Effector CD4-positive, alpha-beta T cell (primary cell): ENCODE results near the gene SPOCK1.

Source experiments
- DNase-seq: peaks from one replicate; pipeline ENCODE4 v3.0.0-alpha.2; 2020

SPOCK1 gene

GRCh38 chr5:137491121-137491520, 8.0 kb downstream of the SPOCK1 start:
- no peak for DNase-seq

GRCh38 chr5:137490591-137490990, 8.5 kb downstream of the SPOCK1 start:
- DNase-seq: no peak

GRCh38 chr5:137488974-137489373, 10.2 kb downstream of the SPOCK1 start:
- no peak for DNase-seq

- no peak for DNase-seq
Observed at GRCh38 chr5:137488516-137488915, 10.6 kb downstream of the SPOCK1 start.

- DNase-seq: no peak
Observed at GRCh38 chr5:137487600-137487999, 11.5 kb downstream of the SPOCK1 start.

- DNase-seq: no peak
Observed at GRCh38 chr5:137486707-137487106, 12.4 kb downstream of the SPOCK1 start.

GRCh38 chr5:137481596-137481995, 17.5 kb downstream of the SPOCK1 start:
- DNase-seq: no peak

- DNase-seq: no peak
Observed at GRCh38 chr5:137478043-137478442, 21.1 kb downstream of the SPOCK1 start.

- no peak for DNase-seq
Observed at GRCh38 chr5:137470921-137471220, 28.3 kb downstream of the SPOCK1 start.

- DNase-seq: no peak
Observed at GRCh38 chr5:137470111-137470920, 28.8 kb downstream of the SPOCK1 start.

- no peak for DNase-seq
Observed at GRCh38 chr5:137466889-137467288, 32.2 kb downstream of the SPOCK1 start.

GRCh38 chr5:137465930-137466329, 33.2 kb downstream of the SPOCK1 start:
- no peak for DNase-seq

- no peak for DNase-seq
Observed at GRCh38 chr5:137462816-137463520, 36.2 kb downstream of the SPOCK1 start.

GRCh38 chr5:137462265-137462590, 36.9 kb downstream of the SPOCK1 start:
- no peak for DNase-seq

GRCh38 chr5:137461391-137462264, 37.5 kb downstream of the SPOCK1 start:
- no peak for DNase-seq

- DNase-seq: no peak
Observed at GRCh38 chr5:137454671-137455070, 44.5 kb downstream of the SPOCK1 start.

- no peak for DNase-seq
Observed at GRCh38 chr5:137453483-137454080, 45.5 kb downstream of the SPOCK1 start.

GRCh38 chr5:137450759-137451158, 48.4 kb downstream of the SPOCK1 start:
- DNase-seq: no peak

- no peak for DNase-seq
Observed at GRCh38 chr5:137448868-137449267, 50.3 kb downstream of the SPOCK1 start.

- DNase-seq: no peak
Observed at GRCh38 chr5:137446615-137447014, 52.5 kb downstream of the SPOCK1 start.

GRCh38 chr5:137446151-137446550, 53.0 kb downstream of the SPOCK1 start:
- no peak for DNase-seq

- no peak for DNase-seq
Observed at GRCh38 chr5:137442660-137443059, 56.5 kb downstream of the SPOCK1 start.

- no peak for DNase-seq
Observed at GRCh38 chr5:137441476-137441875, 57.6 kb downstream of the SPOCK1 start.
